SK-N-MC (cell line): ENCODE measurements around the gene SEMA3B.
"Not testable (repeated sequence)": the region's sequence is repeated elsewhere in the genome, so short reads cannot be mapped to it uniquely, and the experiment has no call there.

Experiments
- DNase-seq: peaks from one replicate; pipeline ENCODE4 v3.0.0-alpha.2; 2011; ENCODE audit warnings: low read depth, low spot score
- H3K27ac ChIP-seq: fragments of 200-600 bp; sonication (generic); 2 replicates; pipeline ENCODE4 v1.5.1; 2016; ENCODE audit warnings: mixed run types
- H3K36me3 ChIP-seq: fragments of 200-600 bp; sonication (generic); 2 replicates; pipeline ENCODE4 v1.6.1; 2017; ENCODE audit warnings: antibody characterized with exemption, low read length, mixed read lengths; ENCODE audit not compliant: insufficient read depth
- H3K4me3 ChIP-seq: fragments of 200-600 bp; sonication (generic); 2 replicates; pipeline ENCODE4 v1.5.1; 2016
- H3K9ac ChIP-seq: fragments of 200-600 bp; sonication (generic); 2 replicates; pipeline ENCODE4 v1.8.0; 2017; ENCODE audit warnings: mixed run types, mixed read lengths; ENCODE audit not compliant: insufficient read length
- H3K9me3 ChIP-seq: fragments of 200-600 bp; sonication (generic); 2 replicates; pipeline ENCODE4 v1.6.1; 2017; ENCODE audit warnings: low read depth, mild to moderate bottlenecking, antibody characterized with exemption, low read length, moderate library complexity, mixed read lengths
- EZH2 ChIP-seq: fragments of 200-600 bp; sonication (generic); IDR thresholded peaks from one replicate; pipeline ENCODE4 v1.6.1; 2017; ENCODE audit warnings: antibody characterized with exemption
- FOXP2 ChIP-seq: optimal IDR thresholded peaks from 2 replicates; pipeline ENCODE3; 2011; ENCODE audit warnings: mild to moderate bottlenecking, moderate library complexity; ENCODE audit not compliant: insufficient read depth; ENCODE audit errors: extremely low read length, control extremely low read depth
- POLR2AphosphoS5 ChIP-seq: IDR thresholded peaks from 2 replicates; pipeline ENCODE4 v1.6.1; 2012; ENCODE audit warnings: mild to moderate bottlenecking, low read depth, low read length, borderline replicate concordance

SEMA3B gene

GRCh38 chr3:50259432-50260026 lies 9.4 kb upstream of the SEMA3B start:
- Histone ChIP-seq H3K9me3 (no peaks in the 10 kb centered on the region), H3K9ac (no peak overlapping the region), H3K4me3 (peak overlapping the region; percentile 76), H3K36me3 (peaks cover 10% of the 10 kb centered on the region; the same call in 1 of the 2 replicates), H3K27ac (no peak overlapping the region)
- no peak for DNase-seq
- TF ChIP-seq POLR2AphosphoS5 (no peak), FOXP2 (no peak), EZH2 (no peak)

- Histone ChIP-seq H3K36me3 (peaks cover 10% of the 10 kb centered on the region; the same call in 1 of the 2 replicates), H3K9ac (peak overlapping the region; percentile 78), H3K9me3 (no peaks in the 10 kb centered on the region), H3K4me3 (peak overlapping the region; percentile 76), H3K27ac (no peak overlapping the region)
- no peak for TF ChIP-seq FOXP2
- no peak for TF ChIP-seq EZH2
- TF ChIP-seq POLR2AphosphoS5, result no peak; the same call in 1 of the 2 replicates
- DNase-seq, result no peak
Measured at GRCh38 chr3:50260027-50260941, 8.7 kb upstream of the SEMA3B start.

DNA sequence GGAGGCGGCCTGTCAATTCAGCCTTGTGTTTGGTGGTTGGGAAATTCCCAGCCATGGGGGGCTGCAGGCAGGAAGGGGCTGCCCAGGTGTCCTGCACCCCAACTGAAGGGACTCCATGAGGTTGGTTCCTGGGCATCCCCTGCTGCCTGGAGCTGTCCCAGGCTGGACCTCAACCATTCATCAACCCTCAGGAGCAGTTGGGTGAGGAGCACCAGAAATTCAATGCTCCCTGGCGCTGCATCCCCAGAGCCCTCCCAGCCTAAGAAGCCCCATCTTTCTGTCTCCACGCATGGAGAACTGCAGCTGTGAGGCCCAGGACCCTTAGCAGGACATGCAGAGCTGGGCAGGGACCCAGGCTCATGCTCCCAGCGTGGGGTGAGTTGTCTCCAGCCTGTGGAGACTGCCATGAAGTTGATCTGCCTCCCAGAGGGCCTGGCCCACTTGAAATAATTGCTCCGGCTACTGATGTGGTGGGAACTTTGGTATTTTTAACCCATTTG lies 8.0 kb upstream of the SEMA3B start:
- peaks cover 10% of the 10 kb centered on the region; the same call in 1 of the 2 replicates for H3K36me3 ChIP-seq
- no peak for TF ChIP-seq FOXP2
- TF ChIP-seq EZH2, result no peak
- no peak for TF ChIP-seq POLR2AphosphoS5
- H3K9ac ChIP-seq, result peak overlapping the region; percentile 78
- H3K27ac ChIP-seq, result no peak overlapping the region
- DNase-seq, result no peak
- no peaks in the 10 kb centered on the region for H3K9me3 ChIP-seq
- H3K4me3 ChIP-seq, result peak overlapping the region; percentile 76

- DNase-seq, result no peak
- no peak for TF ChIP-seq POLR2AphosphoS5
- H3K9me3 ChIP-seq, result no peaks in the 10 kb centered on the region
- H3K27ac ChIP-seq, result no peak overlapping the region
- peaks cover 10% of the 10 kb centered on the region; the same call in 1 of the 2 replicates for H3K36me3 ChIP-seq
- H3K9ac ChIP-seq, result no peak overlapping the region
- H3K4me3 ChIP-seq, result no peak overlapping the region
Measured at GRCh38 chr3:50261505-50261904, 7.4 kb upstream of the SEMA3B start.

DNA sequence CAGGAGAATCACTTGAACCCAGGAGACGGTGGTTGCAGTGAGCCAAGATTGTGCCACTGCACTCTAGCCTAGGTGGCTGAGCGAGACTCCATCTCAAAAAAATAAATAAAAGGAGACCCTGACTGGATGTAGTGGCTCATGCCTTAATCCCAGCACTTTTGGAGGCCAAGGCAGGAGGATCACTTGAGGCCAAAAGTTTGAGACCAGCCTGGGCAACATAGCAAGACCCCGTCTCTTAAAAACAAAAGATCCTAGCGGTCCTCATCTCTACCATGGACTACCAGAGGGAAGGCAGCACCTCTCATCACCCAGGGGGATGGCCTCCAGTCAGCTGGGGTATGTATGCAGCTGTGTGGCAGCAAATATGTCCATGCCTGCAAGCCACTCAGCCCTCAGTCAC lies 6.7 kb upstream of the SEMA3B start:
- H3K9me3 ChIP-seq, H3K4me3 ChIP-seq, H3K36me3 ChIP-seq, H3K9ac ChIP-seq, DNase-seq, H3K27ac ChIP-seq: not testable (repeated sequence)

DNA sequence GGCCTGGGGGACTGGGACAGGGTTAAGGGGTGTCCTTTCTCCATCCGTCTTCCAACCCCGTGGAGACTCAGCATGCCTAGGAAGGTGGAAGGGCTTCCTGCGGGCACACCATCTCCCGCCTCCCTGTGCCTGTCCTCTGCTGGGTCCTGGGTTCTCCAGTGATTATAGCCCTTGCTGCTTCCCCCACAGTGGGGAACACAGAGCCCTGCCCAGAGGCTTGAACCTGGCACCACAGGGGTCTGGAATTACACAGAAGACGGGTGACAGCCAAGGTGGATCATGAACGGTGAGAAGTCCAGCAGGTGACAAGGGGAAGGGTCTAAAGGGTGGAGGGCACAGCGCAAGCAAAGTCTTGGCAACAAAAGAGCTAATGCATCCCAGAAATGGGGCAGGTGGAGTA lies 6.2 kb upstream of the SEMA3B start:
- no peak overlapping the region for H3K27ac ChIP-seq
- no peak overlapping the region for H3K9ac ChIP-seq

GRCh38 chr3:50263478-50264382 lies 5.2 kb upstream of the SEMA3B start:
- Histone ChIP-seq H3K36me3 (no peaks in the 10 kb centered on the region), H3K27ac (peak overlapping the region; percentile 60), H3K9ac (no peak overlapping the region), H3K9me3 (no peaks in the 10 kb centered on the region), H3K4me3 (no peak overlapping the region)
- no peak for TF ChIP-seq EZH2
- TF ChIP-seq FOXP2, result no peak
- no peak for TF ChIP-seq POLR2AphosphoS5
- DNase-seq, result no peak

More for the DNA sequence above, 6.2 kb upstream of the SEMA3B start:
- Histone ChIP-seq H3K4me3 (no peak overlapping the region), H3K36me3 (no peaks in the 10 kb centered on the region; the same call in 1 of the 2 replicates), H3K9me3 (no peaks in the 10 kb centered on the region)
- no peak for DNase-seq
- TF ChIP-seq FOXP2, result no peak
- TF ChIP-seq POLR2AphosphoS5, result no peak
- no peak for TF ChIP-seq EZH2

- no peak for DNase-seq
- Histone ChIP-seq H3K36me3 (no peaks in the 10 kb centered on the region), H3K4me3 (no peak overlapping the region), H3K9me3 (no peaks in the 10 kb centered on the region), H3K9ac (no peak overlapping the region), H3K27ac (peak overlapping the region; percentile 60)
- TF ChIP-seq POLR2AphosphoS5, result no peak
- no peak for TF ChIP-seq EZH2
- TF ChIP-seq FOXP2, result no peak
Measured at GRCh38 chr3:50264383-50264963, 4.5 kb upstream of the SEMA3B start.
